CD4-positive, alpha-beta T cell treated with Interleukin-15 for 1 hour (primary cell): ENCODE measurements around the gene SNW1.
"Not testable (repeated sequence)": the region's sequence is repeated elsewhere in the genome, so short reads cannot be mapped to it uniquely, and the experiment has no call there.

Source experiments
- DNase-seq: peaks from one replicate; pipeline ENCODE4 v3.0.0-alpha.2; 2020

Gene SNW1

DNA sequence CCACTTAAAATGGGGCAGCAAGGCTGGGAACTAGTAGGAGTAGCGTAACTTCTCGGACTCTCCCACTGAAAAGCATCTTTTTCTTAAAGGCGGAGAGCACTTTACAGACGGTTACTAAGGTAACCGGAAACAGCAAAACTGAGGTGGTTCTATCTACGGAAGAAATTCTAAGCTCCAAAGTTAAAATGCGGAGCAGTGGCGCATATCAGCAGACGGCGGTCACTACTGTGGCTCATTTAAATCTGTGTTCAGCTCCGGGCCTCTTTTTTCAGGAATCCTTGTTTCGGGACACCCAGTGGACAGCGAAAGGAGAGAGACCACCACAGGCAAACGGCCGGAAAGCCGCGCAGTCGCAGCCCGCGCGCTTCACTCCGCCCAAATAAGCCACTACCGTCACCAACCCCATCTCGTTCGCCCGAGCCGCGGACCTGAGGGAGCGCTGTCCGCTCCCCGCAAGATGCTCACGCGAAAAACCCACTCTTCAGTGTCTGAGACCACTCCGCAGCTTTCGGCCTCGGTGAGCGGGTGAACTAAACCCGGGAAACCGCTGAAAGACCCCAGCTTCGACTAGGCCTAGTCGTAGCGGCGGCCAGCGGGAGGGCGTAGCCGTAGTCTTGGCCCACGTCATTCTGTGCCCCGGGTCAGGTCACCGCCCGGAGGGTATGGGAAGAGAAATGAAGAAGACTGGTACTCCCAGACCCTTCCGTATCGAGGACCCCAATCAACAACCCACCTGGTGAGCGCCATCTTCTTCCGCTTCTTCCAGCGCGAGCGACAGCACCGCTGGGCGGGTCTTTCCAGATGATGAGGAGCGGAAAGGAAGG lies at the start of gene SNW1:
Gene SNW1, minus strand, starts transcription at position 776 of the 824 bp plus-strand sequence. Its CDS starts 29 bp downstream, at position 747.
- peak; percentile 95 for DNase-seq

DNA sequence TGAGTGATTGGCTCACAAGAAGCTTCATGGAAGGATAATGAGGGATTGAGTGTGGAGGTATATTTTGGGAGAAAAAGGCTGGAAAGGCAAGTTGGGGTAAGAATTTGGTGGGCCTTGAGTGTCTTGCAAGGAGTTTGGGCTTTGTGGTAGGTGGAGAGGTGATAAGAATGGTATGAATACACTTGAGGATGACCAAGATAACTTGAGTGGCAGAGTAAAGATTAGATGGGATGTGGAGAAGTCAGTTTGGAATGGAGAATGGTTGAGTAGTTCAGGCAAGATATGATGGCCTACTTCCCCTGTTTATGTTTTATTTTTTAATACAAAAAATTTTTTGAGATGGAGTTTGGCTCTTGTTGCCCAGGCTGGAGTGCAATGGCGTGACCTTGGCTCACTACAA lies 48.1 kb upstream of the SNW1 start:
- no peak for DNase-seq

DNA sequence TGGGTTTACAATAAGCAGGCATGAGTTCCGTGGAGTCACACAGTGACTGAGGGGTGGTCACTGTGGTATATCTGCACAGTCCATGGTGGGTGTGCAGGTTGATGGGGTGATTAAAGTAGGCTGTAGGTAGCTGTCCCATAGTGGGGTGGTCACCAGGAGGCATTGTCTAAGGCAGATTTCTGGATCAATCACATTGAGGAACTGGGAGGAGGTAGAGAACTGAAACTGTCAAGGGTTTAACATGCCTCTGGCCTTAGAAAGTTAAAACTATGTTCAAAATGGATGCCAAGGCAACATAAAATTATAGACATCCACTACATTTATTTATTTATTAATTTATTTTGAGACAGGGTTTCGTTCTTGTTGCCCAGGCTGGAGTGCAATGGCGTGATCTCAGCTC lies 47.3 kb upstream of the SNW1 start:
- no peak for DNase-seq

DNA sequence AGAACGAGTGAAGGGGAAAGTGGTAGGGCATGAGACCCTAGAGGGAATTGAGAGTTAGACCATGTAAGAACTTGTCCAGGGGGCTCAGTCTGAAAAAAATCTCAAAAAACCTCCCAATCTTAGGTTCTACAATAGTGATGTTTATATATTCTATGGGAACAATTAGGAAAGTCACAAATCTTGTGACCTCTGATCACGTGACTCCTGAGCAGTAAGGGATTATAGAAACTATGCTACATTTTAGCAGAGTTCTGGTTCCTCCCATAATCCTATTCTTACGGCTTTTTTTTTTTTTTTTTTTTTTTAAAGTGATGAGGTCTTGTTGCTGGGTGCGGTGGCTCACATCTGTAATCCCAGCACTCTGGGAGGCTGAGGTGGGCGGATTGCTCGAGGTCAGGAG lies 44.8 kb upstream of the SNW1 start:
- no peak for DNase-seq

DNA sequence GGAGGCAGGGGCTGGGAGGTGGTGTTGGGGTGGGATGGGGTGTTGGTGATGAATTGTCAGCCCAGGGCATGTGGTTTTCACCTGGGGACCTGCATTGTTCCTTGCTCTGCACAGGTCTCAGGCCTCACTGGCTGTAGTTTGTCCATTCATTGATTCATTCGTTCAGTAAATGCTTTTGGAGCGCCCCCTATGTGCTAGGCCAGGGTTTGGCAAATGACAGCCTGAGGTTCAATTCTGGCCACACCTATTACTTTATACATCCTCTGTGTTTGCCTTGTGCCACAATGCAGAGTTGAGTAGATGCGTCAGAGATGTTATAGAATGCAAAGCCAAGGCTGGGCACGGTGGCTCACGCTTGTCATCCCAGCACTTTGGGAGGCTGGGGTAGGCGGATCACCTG lies 43.6 kb upstream of the SNW1 start:
- peak; percentile 17 for DNase-seq

DNA sequence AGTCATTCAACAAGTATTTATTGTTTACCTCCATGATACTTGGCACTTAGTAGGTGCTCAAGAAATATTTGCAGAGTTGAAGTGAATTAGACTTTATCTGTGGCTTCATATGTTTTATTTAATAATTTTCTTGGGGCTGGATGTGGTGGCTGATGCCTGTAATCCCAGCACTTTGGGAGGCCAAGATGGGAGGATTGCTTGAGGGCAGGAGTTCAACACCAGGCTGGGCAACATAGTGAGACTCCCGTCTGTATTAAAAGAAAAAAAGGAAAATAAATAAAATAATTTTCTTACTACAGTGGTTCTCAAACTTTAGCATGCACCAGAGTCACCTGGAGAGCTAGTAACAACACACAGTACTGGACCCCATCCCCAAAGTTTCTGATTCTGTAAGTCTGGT lies 39.9 kb upstream of the SNW1 start:
- no peak for DNase-seq

DNA sequence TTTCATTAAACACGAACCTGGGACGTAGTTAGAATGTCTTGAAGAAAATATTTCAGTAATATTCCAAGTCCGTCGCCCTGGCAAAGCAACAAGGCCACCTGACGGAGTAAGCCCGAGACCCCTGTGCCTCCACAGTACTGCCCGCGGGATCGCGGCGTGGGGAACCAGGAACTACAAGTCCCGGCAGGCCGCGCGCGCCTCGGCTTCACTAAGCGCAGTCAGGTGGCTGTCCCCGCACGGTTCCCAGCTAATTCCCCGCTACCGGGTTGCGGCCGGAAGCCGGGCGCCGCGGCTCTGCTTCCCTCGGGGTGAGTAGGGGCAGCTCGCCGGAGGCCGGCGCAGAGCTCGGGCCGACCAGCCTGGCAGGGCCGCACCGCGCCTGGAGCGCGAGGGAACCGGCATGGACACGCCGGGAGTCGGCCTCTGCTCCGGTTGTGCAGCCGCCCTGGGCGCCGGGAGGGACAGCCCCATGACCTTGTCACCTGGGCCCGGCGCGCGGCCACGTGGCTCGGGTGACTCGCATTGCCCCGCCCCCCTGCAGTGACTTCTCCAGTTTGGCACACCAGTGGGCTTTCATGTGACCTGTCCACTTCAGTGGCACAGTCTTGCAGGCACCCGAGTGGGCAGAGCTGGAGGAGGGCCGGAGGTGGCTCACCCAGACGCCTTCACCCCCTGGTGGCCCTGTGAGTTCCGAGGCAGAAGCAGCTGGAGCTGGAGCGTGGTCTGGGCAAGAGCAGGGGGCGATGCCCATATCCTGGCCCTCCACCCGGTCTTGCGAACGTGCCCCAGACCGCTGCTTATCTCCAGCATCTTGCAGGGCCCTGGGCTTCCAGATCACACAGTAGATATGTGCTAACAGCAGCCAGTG lies 39.1 kb upstream of the SNW1 start, which contains the start of gene ADCK1:
Gene ADCK1, plus strand, starts transcription at position 247 of the 868 bp plus-strand sequence. CDS start 18,870 bp downstream, outside the sequence.
- DNase-seq = peak; percentile 80

DNA sequence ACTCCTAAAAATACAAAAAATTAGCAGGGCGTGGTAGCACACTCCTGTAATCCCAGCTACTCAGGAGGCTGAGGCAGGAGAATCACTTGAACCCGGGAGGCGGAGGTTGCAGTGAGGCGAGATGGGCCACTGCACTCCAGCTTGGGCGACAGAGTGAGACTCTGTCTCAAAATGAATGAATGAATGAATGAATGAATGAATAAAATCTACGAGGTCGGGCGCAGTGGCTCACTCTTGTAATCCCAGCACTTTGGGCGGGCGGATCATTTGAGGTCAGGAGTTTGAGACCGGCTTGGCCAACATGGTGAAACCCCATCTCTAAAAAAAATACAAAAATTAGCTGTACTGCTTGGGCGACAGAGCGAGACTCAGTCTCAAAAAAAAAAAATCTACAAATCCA lies 38.5 kb upstream of the SNW1 start:
- not testable (repeated sequence) for DNase-seq

DNA sequence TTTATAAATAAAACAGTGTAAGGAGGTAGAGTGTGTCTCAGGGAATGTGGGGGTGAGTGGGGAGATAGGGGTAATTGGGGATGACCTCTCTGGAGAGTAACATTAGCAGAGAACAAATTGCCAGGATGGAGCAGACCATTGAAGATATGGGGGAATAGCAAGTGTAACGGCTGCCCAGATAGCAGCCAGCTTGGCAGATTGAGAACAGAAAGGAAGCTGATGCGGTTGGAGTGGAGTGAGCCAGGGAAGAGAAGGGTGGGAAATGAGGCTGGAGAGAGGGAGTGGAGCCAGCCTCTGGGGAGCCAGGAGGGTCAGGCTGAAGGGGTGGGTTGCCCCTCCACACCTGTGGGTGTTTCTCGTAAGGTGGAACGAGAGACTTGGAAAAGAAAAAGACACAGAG lies 33.4 kb upstream of the SNW1 start:
- DNase-seq = no peak

DNA sequence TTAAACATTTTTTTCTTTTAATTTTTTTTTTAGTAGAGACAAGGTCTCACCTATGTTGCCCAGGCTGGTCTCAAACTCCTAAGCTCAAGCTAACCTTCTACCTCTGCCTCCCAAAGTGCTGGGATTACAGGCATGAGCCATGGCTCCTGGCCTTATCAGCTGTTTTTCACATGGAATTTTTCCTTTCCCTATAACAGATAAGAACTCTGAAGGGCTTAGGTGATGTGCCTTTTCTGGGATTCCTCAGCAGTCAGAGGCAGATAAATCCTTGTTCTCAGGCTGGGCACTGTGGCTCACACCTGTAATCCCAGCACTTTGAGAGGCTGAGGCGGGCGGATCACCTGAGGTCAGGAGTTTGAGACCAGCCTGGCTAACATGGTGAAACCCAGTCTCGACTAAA lies 32.3 kb upstream of the SNW1 start:
- not testable (repeated sequence) for DNase-seq

DNA sequence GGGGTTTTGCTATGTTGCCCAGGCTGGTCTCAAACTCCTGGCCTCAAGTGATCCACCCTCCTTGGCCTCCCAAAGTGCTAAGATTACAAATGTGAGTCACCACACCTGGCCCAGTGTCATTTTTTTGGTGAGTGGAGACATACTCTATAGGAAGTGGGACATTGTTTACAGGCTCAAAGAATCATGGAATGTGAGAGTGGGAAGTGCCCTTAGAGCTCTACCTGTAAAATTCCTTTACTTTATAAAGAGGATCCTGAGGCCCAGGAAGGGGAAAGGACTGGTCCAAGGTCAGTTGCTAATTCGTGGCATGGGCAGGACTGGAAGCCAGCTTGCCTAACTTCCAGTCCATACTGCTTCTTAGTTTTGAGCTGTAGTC lies 30.3 kb upstream of the SNW1 start:
- no peak for DNase-seq

DNA sequence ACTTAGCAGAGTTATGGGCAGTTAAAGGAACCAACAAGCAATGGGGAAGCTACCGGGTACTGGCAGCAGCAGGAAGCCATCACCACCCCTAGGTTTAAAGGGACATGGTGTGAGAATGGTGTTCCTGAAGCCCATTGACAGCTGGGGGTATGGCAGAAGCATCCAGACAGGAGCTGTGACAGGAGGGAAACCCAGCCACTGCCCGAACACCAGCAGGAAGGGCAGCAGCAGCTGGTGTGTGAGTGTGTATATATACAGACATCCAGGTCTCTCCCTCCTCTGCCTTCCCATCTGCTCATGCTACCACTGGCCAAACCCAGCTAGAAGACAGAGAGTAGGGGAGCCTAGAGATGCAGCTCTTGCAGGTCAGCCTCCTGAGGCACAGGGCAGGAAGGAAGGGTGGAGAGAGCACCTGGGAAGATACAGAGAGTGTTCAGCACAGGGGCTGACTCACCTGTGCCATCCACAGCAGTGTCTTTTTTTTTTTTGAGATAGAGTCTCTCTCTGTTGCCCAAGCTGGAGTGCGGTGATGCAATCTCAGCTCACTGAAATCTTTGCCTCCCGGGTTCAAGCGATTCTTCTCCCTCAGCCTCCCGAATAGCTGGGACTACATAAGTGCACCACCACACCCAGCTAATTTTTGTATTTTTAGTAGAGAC lies 29.7 kb upstream of the SNW1 start:
- DNase-seq = no peak

DNA sequence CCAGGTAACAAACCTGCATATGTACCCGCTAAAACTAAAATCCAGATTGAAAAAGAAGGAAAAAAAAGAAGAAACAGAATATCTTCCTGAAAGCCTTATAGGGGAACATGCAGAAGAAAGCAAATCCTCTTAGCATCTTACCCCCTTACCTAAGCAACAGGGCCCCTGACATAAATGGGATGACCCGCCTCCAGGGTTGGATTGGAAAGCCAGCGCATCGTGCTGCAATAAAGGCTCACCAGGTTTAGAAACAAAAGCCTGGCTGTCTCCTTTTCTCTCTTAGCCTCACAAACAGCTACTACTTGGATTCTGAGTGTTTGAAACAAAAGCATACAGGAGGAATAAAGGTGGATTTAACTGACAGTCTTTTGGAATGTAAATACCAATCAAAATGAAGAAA lies 25.2 kb upstream of the SNW1 start:
- DNase-seq = no peak

DNA sequence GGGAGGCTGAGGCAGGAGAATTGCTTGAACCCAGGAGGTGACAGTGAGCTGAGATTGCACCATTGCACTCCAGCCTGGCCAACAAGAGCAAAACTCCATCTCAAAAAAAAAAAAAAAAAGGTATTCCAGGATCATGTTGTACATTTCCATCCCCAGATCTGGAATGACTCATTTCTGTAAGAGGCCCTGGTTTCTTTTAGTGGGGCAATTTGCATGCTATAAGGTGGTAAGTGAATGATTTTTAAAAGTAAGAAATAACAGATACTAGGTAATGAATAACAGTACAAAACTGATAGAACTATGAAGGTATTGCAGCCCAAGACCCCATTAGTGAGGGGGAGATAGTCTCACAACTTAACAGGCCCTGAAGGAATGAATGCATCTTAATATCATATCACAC lies 21.2 kb upstream of the SNW1 start:
- DNase-seq = no peak

DNA sequence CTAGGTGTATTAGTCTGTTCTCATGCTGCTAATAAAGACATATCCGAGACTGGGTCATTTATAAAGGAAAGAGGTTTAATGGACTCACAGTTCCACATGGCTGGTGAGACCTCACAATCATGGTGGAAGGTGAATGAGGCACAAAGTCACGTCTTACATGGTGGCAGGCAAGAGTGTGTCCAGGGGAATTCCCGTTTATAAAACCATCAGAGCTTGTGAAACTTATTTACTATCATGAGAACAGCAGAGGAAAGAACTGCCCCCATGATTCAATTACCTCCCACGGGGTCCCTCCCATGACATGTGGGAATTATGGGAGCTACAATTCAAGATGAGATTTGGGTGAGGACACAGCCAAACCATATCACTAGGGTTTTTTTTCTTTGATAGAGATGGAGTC lies 13.0 kb upstream of the SNW1 start:
- not testable (repeated sequence) for DNase-seq

DNA sequence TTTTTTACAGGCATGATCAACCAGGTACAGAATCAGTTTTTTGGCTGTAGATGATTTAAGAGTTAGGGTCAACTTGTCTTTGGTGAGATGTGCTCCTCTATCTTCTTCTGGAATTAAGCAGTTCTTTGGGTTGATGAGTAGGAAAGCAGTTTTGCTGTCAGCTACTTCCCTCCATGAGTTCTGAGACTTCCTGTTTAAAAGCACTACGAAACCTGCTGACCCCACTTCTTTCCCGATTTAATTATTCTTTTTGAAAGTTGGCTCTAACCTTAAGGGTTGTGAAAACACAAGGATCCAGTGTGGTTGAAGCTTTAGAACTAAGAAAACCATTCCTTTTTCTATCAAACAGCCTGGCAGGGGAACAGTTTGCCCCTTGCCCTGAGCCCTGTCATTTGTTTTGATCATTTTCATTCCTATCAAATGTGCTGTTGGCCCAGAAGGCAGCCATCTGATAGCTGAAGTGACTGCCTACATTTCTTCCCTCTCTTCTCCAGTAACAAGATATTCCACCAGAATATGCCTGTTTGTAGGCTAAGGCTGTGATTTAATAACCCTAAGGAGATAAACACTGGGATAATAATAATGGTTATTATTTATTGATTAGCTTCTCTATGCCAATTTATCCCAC lies 7.6 kb upstream of the SNW1 start:
- not testable (repeated sequence) for DNase-seq

DNA sequence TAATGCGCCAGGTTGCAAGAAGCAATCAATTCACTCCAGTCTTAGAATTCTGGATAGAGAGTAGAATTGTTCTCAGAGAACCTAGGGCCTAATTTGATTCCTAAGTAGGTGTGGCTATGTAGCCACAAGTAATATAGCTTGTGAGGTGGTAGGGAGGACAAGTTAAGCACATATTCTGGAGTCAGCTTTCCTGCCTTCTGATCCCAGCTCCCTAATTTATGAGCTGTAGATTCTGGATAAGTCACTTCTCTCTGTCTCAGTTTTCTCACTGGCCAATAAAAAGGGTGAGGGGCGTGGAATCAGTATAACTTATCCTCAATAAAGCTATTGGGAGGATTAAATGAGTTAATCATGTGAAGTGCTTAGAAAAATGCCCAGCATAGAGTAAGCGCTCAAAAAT lies 3.0 kb upstream of the SNW1 start:
- DNase-seq = no peak

DNA sequence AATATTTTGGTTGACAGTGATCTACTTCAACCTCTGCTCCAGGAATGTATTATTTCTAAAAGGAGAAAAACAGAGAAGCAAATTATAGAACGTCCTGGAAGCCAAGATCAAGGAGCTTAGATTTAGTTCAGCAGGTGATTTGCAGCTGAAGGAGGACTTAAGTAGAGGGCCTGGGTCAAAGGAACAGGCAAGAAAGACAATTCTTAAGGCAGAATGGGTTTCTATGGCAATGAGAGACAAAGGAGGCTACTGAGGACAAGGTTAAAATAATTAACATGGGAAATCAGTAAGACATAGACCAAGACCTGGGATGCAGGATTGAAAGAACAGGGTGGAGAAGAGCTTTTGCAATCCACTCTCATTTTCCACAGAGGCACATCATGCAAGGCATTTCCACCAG lies 2.4 kb upstream of the SNW1 start:
- no peak for DNase-seq

DNA sequence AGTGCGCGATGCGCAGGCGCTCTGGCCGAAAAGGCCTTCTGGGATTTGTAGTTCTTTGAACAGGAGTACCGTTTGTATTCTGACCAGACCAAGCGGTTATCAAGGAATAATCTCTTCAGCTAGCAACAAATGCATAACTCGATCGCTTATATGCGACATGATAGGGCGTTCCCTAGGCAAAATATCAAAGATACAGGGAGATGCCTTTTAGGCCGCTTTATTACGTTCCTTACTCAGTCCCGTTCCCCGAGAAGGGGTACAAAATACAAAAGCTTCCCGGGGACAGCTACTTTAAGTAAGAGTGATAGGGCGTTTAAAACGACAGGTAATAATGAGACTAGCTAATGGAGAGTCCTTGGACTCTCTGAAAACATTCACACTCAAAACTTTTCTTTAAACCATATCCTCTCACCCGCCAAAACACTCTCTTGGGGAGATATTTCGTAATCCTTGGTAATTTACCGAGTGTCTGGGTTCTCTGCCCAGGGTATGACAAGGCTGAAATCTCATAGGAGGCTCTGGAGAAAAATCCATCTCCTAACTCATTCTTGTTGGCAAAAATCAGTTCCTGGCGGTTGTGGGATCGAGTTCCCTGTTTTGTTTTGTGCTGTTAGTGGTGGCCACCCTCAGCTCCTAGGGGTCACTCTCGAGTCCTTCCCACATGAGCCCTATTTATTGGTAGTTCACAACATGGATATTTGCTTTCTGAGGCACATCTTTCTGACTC lies 412 bp upstream of the SNW1 start:
- no peak for DNase-seq

DNA sequence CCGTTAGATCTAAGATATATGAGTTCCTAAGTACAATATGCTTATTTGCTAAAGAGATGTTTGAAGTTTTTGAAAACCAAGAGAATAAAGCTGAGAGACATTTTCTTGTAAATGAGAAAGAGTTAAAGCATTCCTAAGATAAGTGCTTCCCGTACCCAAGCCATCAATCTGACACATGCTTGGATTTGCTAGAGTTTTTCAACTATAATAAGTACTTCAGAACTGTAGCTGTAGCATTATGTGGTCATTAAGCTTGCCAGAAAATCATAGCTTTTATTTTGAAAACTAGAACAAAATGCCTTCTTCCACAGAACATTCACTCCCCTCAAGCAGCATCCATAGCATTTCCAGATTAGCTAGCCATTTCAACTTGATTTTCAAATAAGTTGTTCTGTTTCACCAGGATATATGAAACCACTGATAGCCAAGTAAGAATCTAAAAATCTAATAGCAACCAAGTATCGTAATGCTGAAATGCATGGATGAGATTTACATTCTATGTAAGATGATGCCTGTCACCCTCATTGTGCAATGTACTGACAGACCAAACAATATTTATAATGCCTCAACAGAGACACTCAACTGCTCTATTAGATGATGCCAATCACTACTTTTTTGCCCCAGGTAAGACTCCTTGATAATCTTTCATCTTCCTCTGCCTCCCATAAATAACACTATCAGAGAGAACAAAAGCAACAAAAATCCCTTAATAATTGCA lies 8.0 kb downstream of the SNW1 start:
- no peak for DNase-seq

DNA sequence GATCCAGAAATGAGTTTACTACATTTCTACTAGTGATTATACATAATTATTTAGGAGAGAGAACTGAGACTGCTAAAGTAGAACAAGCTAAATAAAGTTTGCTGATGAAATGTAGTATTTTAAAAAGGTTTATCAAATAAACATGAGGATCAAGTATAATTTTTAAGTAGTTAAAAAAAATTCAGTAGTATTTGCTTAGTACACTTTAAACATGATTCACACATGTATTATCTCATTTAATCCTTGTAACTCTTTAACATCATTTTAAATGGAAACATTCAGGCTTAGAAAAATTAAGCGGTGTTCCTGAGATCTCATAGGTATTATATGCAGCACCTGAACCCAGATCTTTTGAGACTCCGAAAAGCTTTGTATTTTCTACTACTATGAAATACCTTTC lies 8.7 kb downstream of the SNW1 start:
- no peak for DNase-seq

DNA sequence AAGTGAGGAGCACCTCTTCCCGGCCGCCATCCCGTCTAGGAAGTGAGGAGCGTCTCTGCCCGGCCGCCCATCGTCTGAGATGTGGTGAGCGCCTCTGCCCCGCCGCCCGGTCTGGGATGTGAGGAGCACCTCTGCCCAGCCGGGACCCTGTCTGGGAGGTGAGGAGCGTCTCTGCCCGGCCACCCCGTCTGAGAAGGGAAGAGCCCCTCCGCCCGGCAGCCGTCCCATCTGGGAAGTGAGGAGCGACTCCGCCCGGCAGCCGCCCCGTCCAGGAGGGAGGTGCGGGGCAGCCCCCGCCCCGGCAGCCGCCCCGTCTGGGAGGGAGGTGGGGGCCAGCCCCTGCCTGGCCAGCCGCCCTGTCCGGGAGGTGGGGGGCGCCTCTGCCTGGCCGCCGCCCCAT lies 13.5 kb downstream of the SNW1 start:
- DNase-seq = not testable (repeated sequence)
